NCI-H1092 (cell line): ENCODE data around the gene CDK8.
A peak's percentile ranks its signal among the peaks of the same experiment; 100 is the strongest.

Experiments
- DNase-seq: peaks from one replicate; lab custom pipeline; 2025; lab: John Stamatoyannopoulos, UW

Gene CDK8

DNA sequence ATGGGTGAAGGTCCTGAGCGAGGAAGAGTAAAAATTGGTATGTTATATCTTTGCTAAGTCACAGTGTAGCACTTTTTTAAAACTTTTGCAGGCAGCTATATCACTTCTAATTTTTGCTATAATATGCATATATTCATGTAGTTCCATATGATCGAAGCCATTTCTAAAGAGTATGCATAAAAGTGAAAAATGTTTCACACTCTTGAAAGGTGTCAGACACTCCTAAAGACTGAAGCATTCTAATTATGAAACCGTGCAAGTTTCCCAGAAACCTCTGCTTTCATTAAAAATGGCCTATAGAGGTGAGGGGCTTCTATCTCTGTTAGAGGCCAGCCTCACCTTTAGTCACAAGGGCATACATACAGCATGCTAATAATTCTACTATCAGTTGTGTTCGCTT lies 128.9 kb downstream of the CDK8 start:
- DNase-seq, result no peak

DNA sequence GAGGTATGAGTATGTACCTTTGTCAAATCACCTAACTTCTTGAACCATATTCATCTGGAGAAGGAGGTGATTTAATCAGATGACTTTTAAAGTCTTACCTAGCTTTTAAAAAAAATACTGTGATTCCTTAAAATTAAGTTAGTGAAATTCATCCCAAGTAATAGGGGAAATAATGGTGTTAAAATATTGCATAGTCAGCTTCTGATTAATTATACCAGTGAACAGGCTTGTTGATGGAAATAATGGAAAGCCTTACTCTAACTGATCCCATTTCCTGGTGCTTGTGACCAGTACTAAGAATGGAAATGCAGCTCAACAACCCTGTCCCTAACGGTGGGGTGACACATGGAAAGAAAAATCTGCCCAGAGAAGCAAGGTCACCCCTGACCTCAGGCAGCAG lies 130.7 kb downstream of the CDK8 start:
- DNase-seq, result no peak

- DNase-seq, result no peak
Measured at GRCh38 chr13:26386026-26386425, 132.1 kb downstream of the CDK8 start.

- DNase-seq, result no peak
Measured at GRCh38 chr13:26390203-26390602, 136.3 kb downstream of the CDK8 start.

DNA sequence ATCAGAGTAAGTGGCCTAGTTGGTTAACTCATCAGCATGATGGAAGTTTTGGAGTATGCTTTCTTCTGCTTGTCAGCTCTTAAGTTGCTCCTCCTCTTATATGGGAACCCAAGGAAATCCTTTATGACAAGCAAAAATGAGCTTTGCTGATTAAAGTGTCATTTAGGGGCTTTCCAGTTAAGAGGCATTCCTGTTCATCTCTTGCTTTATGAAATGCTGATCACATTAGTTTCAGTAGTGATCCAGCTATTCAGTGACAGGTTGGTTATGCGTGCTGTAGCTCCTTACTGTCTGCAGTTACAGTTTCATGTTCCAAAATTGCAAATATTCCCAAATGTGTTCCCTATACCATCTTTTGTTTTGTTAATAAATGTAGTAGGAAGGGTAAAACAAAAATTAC lies 146.6 kb downstream of the CDK8 start:
- DNase-seq, result no peak

DNA sequence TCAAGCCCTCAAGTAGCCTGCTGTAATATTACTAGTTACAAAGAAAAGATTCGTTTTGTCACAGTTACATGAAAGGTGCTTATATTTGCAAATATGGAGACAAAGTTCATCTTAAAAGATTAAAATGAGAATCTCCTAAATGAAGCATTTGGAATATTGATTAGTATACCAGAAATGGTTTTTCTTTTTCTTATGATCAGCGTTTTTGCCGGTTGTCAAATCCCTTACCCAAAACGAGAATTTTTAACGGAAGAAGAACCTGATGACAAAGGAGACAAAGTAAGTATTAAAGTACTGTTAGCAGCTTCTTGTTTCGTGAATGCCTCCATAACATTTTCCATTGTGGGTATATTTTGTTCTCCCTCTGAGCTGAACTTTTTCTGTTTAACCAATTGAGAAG lies 147.1 kb downstream of the CDK8 start:
- DNase-seq, result no peak

GRCh38 chr13:26401578-26402021 lies 147.7 kb downstream of the CDK8 start:
- DNase-seq, result no peak

DNA sequence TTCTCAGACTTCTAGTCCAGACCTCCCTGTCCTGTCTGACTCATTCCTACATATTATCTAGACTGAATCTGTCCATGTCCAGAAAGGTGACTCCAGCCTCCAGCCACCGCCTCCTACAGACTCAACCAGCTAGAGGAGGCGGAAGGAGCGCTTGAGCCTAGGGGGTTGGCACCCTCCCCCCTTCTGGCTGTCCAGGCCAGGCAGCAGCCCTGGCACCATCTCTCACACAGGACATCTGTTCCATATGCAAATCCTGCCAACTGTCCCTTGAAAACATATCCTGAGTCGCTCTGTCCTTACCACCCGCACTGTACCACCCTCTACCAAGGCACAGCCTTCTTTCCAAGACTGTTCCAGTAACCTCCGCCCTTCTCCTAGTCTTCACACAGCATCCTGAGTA lies 152.9 kb downstream of the CDK8 start:
- no peak for DNase-seq

DNA sequence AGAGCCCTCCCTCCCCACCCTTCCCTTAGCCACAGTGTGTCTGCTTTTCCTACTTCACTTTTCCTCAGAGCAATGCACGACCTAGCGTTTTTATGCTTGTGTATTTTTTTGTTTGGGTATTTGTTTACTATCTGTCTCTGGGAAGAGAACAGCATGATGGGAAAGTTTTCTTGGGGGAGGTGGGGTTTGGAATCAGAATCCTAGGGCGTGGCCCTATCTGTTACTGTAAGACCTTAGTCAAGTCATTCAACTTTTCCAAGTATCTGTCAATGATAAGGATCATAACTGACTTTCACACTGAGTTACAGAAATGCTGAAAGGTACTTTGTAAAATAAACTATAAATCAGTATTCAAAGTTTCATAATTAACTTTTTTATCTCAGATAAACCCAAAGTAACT lies 157.3 kb downstream of the CDK8 start:
- no peak for DNase-seq

- no peak for DNase-seq
Measured at GRCh38 chr13:26412263-26412662, 158.3 kb downstream of the CDK8 start.

DNA sequence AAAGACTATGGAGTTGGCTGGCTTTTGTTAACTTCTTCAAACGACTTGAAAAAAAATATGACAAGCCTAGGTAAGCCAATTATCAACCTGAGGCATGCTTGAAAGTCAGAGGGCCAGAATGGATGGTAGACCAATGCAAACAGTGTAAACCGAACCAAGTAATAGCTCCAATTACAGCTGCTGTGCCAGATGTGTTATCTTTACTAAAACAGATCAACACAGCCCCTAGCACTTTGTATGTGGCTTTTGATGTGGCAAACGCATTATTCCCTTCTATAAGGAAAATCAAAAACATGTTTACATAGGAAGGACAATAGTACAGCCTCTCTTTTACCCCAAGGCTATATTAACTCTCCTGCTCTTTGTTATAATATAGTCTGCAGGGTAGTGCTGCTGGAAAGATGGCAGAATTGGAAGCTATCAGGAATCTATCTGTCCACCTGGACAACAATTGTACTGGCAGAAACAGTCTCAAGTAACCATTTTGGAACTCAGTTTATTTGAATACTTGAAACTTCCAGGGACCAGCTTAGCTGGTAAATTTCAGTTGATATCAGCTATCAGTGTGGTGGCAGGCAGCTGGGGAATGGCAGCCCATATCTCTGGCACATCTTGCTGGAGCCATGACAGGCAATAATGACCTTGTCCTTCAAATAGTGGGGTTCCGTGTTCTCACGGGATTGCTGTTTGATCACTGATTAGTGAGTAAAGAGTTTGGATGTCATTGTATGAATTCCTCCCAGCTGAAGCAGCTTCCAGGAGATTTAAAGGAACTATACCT lies 159.2 kb downstream of the CDK8 start:
- DNase-seq, result no peak

DNA sequence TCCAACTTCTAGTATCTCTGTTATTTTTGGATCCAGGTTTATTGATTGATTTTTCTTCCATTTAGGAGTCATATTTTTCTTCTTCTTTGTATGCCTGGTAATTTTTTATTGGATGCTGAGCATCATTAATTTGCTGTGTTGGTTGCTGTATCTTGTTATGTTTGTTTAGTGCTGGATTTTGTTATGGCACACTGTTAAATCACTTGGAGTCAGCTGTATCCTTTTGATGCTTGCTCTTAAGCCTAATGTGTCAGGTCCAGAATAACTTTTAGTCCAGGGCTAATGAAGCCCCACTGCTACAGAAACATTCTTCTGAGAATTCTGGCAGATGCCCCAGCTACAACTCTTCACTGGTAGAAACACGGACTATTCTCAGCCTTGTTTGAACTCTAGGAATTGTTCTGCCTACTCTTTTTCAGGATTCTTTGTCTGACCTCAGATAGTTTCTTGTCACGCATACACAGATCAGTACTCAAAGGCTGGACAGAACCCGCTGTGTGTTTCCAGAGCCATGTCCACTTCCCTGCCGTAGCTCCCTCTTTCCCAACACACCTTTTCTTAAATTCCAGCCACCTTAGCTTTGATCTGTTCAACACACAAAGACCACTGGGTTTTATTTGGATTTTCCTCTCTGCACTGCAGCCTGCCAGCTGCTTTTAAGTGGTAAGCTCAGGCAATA lies 166.5 kb downstream of the CDK8 start:
- peak; percentile 30 for DNase-seq

GRCh38 chr13:26422036-26422435 lies 168.1 kb downstream of the CDK8 start:
- no peak for DNase-seq

DNA sequence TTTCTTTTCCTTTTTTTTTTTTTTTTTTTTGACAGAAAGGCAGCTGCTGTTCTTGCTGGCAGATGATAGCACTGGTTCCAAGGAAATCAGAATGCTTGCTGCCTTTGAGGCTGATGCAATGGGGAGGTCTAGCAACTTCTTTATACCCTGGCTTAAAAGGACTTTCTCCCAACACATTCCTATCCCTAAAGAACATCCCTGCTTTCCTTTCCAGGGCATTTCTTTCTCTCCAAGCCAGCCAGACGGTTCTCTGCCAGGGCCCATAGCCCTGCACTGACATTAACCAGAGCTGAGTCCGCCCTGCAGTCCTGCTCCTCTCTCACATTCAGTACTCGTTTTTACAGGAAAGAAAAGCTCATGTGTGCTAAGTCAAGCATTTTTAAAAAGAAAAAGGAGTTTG lies 169.7 kb downstream of the CDK8 start:
- DNase-seq, result no peak

DNA sequence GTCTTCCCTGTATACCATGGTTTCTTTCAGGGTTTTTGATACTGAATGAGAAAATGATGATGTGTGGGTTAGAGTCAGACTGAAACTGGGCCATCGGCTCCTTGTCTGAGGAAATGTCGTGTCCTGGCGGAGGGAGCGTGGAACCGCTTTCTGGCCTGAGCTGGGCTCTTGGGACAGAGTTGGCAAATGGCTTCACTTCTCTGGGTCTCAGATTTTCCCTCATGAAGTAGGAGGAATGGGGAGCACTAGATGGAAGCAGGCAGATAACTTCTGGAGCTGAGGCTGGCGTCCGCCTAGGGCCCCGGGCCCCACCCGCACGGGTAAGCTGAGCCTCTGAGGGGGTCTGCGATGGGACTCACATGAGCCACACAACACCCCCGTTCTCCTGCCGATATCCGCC lies 170.3 kb downstream of the CDK8 start:
- no peak for DNase-seq

DNA sequence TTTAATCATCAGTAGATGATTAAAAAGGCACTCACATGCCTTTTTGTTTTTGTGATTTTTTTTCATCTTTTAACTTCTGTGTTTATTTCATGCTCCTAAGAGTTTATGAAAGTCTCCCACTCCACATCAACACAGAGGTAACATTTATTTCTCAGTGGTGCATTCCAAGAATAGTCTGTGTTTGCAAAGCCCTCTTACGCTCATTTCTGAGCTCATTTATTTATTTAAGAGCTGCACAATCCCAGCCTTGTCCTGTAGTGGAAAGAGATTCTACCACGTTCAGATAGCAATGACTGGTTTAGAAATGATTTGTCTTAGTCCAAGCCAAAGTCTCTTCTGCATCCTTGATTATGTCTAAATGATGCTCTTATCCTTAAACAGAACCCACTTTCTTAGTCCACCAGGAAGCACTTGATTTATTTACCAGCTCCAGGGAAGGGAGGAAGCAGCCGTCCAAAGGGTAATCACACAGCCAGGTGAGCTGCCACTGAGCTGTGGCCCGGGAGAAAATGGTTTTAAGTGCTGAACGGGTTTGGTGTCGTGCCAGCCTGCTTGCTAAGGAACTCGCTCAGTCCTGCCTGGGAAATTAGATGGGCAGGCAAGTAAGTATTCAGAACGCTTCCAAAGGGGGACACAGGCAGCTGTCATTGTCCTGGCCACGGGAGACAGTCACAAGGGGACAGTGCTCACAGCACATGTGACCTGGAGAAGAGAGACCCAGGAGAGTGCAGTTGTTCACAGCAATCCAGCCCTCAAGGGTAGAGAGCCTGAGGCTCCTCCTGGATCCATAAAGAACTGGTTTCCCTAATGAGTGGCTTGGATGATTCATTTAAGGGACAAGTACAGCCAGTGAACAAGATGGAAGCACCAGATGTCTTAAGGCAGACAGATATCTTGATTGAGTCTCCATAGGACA lies 171.8 kb downstream of the CDK8 start:
- peak; percentile 60 for DNase-seq

DNA sequence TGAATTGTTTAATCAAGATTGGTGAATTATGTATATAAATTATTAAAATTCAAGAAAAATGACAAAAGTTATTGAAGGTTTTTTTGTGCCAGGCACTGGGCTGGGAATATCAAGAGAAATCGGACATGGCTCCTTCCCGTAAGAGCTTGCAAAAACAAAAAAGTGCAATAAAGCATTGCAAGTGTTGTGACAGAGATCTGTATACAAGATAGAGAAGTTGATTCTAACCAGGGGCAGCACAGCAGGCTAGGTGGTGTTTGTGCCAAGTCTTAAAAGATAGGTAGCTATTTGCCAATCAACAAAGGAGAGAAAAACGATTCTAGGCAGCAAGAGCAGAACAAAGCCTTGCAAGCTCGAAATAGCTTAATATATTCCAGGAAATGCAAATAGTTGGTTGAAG lies 179.8 kb downstream of the CDK8 start:
- no peak for DNase-seq

DNA sequence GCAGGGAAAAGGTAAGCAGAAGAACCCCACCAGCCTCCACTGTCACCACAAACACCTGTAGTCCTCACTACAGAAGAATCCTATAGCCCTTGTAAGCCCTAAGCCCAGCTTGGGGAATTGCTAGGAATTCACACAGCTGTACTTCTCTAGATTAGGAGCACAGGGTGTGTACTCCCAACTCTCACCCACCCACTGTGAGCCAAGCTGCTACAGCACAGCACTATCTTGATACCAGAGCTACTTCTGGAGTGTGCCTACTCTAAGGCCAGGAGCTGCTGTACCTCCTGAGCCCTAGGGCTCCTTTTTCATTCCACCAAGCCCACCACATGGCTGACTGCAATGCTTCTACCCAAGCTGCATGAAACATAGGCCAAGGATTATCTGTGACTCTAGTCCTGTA lies 181.2 kb downstream of the CDK8 start:
- DNase-seq, result no peak

DNA sequence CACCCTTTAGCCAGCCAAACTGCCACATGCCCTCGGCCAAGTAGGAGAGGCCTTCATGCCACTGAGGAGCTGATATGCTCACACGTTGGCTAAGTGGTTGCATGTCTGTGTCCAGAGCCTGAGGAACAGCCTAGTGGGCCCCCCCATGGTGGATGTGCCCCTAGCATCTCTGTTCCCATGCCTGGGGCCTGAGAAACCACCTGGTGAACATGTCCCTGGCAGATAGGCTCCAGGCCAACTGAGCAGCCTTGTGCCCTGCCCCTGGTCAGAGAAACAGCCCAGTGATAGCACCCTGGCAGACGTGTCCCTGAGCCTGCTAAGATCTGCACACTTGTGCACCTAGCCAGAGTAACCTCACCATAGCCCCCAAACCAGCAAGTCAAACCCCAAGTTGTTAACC lies 181.7 kb downstream of the CDK8 start:
- no peak for DNase-seq

- DNase-seq, result no peak
Measured at GRCh38 chr13:26436914-26437313, 183.0 kb downstream of the CDK8 start.

- no peak for DNase-seq
Measured at GRCh38 chr13:26440111-26440510, 186.2 kb downstream of the CDK8 start.

DNA sequence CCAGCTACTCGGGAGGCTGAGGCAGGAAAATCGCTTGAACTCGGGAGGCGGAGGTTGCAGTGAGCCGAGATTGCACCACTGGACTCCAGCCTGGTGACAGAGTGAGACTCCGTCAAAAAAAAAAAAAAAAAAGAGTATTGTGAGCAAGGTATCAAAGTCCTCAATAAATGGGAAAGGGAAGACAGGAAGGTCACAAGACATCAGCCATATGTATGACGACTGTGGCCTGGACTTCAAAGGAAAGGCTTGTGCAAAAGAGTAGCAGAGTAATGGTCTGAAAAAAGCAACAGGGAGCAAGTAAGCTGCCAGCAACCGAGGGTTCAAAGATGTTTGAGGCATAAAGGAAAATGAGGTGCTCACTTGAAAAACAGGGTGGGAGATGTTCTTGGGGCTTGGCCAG lies 187.5 kb downstream of the CDK8 start:
- no peak for DNase-seq

- DNase-seq, result no peak
Measured at GRCh38 chr13:26442541-26442940, 188.6 kb downstream of the CDK8 start.
